ENCODE results near the gene RPGRIP1. TPM values are rescaled to one million over a fixed set of nuclear protein-coding genes. Genes with fewer than 3 reads are reported as not detected.
"Not testable (repeated sequence)": the region's sequence is repeated elsewhere in the genome, so short reads cannot be mapped to it uniquely, and the experiment has no call there.

Gene RPGRIP1
- polyA plus RNA-seq, 1 donor: 0.58 TPM

DNA sequence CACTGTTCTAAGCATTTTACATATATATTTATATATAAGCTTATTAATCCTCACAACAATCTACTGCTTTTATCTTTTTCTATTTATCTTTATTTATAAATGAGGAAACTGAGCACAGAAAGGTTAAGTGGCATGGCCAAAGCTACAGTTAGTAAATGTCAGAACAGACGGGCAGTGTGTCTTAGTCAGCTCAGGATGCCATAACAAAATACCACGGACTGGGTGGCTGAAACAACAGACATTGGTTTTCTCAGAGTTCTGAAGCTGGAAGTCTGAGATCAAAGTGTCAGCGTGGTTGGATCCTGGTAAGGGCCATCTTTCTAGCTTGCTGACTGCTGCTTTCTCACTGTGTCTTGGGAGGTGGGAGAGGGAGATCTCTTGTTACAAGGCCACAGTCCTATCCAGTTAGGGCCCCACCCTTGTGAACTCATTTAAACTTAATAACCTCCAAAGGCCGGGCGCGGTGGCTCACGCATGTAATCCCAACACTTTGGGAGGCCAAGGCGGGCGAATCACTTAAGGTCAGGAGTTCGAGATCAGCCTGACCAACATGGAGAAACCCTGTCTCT lies 19.8 kb downstream of the RPGRIP1 start:
- no peak for DNase-seq

DNA sequence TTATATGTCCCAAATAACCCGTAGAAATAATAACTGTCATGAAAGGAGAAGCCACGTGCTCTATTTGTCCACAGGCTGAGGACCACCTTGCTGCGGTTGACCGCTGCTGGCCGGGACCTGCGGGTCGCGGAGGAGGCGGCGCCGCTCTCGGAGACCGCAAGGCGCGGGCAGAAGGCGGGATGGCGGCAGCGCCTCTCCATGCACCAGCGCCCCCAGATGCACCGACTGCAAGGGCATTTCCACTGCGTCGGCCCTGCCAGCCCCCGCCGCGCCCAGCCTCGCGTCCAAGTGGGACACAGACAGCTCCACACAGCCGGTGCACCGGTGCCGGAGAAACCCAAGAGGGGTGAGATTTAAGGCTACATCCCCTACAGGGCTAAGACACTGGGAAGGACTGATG lies 21.0 kb downstream of the RPGRIP1 start:
- no peak for DNase-seq

DNA sequence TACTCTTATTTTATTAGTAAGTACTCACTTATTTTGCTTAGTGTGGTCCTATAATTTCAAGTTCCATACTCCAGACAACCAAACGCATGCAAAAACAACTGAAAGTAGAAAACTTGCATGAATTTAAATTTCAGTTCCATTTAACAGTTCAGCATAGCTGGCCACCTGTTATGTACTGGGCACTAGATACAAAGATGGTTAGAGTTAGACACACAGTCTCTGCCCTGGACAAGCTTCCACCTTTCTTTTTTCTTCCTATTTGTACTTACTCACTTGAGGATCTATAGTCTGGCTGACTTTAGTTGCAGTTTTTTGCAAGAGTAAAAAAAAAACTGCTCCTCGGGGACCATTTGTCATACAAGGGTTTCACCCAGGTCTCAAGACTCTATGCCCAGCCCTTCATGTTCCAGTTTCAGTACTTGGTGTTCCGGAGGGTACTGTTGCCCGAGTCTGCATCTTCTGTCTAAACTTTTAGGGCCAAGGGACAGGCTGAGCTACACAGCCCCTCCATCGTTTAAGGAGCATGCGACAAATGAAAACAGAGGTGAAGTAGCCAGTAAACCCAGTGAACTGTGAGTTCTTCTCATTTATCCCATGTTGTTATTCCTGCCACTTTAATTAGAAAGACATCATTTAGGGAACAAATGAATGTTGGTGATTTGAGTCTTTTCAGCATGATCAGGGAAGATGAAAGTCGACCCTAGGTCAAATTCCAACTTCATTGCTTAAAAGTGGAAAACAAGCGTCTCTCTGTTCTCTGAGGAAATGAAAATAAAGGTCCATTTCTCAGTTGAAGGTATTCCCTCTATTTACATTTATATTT lies 22.3 kb downstream of the RPGRIP1 start:
- DNase-seq: no peak

DNA sequence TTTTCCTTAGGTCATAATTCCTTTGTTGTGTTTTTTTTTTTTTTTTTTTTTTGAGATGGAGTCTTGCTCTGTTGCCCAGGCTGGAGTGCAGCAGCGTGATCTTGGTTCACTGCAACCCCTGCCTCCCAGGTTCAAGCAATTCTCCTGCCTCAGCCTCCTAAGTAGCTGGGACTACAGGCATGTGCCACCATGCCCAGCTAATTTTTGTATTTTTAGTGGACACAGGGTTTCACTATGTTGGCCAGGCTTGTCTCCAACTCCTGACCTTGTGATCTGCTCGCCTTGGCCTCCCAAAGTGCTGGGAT lies 22.9 kb downstream of the RPGRIP1 start:
- not testable (repeated sequence) for DNase-seq

DNA sequence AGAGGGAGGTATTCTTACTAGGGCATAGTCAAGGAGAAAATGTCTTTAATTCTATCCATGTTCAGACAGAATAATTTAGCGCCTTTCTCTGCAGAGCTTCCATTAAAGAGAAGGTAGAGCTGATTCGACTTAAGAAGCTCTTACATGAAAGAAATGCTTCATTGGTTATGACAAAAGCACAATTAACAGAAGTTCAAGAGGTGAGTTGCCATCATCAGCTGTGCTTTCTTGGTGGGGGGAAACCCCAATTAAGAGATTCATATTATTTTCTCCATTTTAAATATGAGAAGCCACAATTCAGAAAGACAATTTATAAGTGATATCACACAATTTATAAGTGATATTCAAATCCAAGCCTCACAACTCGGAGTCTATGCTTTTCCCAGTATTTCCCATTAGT lies 27.8 kb downstream of the RPGRIP1 start:
- no peak for DNase-seq

DNA sequence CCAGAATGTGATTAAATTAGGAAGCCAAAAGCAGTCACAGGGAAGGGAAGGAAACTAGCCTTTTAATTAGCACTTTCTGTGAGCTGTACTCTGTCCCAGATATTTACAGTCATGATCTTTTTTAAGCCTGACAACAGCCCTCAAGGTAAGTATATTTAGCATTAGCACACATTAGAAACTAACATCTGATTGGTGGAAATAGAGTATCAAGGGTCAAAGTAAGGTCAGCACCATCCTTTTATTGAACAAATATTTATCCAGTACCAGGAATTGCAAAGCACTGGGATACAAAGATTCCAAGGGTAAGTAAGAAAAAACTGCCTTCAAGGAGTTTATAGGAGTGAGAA lies 28.2 kb downstream of the RPGRIP1 start:
- no peak for DNase-seq

DNA sequence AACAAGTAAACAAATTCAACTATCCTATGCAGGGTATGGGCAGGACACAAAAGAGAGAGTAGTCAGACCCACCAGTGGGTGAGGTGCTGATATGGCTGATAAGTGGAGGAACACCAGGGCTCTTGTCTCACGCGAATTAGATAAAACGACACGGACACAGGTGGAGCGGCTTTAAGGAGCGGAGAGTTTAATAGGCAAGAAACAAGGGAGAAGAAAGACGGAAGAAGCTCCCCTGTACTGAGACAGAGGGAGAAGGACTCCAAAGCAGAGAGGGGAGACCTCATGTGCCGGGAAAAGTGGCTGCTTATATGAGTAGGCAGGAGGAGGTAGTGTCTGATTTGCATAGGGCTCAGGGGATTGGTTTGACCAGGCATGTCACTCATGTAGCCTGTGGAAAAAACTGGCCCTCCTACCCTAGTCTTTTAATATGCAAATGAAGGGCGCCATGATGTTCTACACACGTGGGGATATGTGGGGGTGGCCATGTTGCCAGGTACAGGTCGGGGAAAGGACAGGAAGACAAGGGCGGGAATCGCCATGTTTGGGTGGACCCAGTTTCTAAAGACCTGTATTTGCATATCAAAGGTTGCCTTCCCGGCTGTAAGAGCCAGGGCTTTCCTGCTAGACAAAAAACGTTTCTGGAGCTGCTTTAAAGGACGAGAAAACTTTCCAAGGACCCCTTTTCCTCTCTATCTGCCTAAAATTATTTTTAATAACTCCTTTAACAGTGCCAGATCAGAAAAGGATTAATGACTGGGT lies 28.8 kb downstream of the RPGRIP1 start:
- peak; percentile 85 for DNase-seq

DNA sequence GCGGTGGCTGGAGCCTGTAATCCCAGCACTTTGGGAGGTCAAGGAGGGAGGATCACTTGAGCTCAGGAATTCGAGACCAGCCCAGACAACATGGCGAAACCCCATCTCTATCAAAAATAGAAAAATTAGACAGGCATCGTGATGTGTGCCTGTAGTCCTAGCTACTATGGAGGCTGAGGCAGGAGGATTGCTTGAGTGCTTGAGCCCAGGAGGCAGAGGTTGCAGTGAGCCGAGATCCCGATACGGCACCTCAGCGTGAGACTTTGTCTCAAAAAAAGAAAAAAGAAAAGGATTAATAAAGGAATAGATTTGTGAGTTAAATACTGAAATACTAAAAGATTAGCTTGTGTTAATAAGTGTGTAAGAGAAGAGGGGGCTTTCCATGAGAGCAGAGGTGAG lies 29.4 kb downstream of the RPGRIP1 start:
- no peak for DNase-seq

DNA sequence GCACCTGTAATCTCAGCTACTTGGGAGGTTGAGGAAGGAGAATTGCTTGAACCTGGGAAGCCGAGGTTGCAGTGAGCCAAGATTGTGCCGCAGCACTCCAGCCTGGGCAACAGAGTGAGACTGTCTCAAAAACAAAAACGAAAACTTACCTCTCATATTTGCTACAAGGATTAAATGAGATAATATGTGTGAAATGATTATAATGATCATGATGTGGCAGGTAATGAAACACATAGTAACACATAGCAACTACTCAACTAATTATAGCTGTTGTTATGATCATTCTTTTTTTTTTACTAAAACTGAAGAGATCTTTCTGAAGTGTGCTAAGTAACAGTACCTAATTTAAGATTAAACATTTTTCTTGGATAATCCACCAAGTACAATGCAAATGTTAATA lies 30.1 kb downstream of the RPGRIP1 start:
- no peak for DNase-seq

DNA sequence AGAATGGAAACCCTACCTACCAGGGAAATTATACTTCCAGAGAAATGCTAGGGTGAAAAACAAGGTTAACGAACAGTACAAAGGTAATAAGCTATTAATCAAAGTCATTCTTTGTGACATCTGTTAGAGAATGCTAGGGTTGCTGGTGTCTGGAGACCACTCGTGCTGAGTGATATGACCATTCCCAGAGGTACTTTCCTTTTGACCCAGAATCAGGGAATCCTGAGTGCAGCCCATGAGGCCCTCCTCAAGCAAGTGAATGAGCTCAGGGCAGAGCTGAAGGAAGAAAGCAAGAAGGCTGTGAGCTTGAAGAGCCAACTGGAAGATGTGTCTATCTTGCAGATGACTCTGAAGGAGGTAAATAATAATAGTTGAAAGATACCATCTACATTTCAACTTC lies 31.7 kb downstream of the RPGRIP1 start:
- DNase-seq: no peak

DNA sequence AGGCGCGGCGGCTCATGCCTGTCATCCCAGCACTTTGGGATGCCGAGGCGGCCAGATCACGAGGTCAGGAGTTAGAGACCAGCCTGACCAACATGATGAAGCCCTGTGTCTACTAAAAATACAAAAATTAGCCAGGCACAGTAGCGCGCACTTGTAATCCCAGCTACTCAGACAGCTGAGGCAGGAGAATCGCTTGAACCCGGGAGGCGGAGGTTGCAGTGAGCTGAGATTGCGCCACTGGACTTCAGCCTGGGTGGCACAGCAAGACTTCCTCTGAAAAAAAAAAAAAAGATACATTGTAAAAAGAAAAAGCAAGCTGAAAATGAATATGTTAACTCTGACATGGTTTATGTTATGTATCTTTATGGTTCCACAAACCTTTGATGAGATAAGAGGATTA lies 33.6 kb downstream of the RPGRIP1 start:
- no peak for DNase-seq

DNA sequence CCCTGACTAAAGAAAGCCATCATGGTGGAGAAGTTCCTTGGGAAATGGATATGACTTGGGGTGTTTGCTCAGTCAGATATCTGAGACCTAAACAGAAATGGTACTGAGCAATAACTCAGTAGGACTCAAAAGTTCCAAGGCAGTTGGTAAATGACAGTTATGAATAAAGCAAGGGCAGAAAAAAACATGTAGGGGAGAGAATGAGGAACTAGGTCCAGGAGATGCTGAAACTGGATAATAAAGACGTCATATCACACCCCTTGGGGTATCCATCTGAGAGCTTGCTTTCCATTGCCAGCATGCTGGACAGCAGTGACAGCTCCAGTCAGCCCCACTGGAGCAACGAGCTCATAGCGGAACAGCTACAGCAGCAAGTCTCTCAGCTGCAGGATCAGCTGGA lies 37.5 kb downstream of the RPGRIP1 start:
- DNase-seq: no peak

DNA sequence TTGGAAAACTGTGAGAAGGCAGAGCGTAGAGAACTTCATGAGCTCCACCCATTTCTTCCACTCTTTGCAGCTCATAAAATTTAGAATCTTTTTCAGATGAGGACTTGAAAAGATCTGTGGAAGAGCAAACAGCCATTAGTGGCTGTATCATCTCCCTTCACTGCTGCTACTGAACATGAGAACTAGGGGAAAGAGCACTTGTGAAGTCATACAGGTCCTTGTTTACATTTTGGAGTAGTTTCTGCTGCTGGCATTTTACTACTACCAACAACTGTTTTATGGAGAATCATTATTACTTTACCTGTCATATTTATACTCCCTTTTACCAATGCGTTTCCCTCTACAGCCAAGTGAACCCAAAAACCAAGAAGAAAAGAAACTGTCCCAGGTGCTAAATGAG lies 41.0 kb downstream of the RPGRIP1 start:
- no peak for DNase-seq

DNA sequence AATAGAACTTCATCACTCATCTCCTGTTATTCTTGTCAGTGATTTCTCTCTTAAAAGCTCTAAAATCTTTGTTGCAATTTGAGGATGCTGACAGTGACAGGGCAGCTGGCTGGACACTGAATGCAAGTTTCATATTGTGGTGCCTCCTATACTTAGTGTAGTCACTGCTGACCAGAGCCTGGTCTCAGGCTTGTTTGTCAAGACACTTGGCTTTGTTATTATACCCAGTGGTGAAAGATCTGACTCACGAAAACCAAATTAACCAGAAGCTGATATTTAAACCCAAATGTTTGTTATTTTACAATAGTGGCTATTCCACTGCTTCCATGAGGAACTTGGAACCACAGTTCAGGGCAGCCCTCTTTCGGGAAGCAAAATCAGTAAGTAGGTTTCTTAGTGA lies 42.8 kb downstream of the RPGRIP1 start:
- DNase-seq: no peak

DNA sequence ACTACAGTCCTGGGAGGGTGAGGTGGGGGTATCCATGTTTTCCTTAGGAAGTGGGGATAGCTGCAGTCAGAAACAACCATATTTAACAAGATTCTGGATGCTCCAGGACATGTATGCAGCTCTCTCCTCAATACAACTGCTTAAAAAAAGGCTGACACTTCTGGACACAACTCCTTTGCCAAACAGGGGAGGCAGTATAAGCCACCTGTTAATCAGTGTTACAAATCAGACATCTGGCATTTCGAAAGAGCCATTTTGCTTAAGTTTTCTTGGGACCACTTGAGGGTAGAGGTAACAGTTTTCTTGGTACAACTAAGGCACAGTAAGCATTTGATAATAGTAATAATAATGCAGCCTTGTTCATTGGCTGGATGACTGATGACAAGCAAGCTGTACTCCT lies 47.1 kb downstream of the RPGRIP1 start:
- DNase-seq: no peak

Other genes with a start within 250 kb of the RPGRIP1 start
- 2.7 TPM for gene TPPP2, start 249.9 kb upstream of the RPGRIP1 start, polyA plus RNA-seq (ENCODE audit: insufficient read length)
- gene RNASE13, start 245.3 kb upstream of the RPGRIP1 start, polyA plus RNA-seq (ENCODE audit: insufficient read length): 0.68 TPM
- 0.55 TPM for gene RNASE7, start 237.7 kb upstream of the RPGRIP1 start, polyA plus RNA-seq (ENCODE audit: insufficient read length)
- not detected for gene RNASE8, start 222.3 kb upstream of the RPGRIP1 start, polyA plus RNA-seq (ENCODE audit: insufficient read length)
- 82.7 TPM for gene ARHGEF40, start 209.8 kb upstream of the RPGRIP1 start, polyA plus RNA-seq (ENCODE audit: insufficient read length)
- 22.8 TPM for gene ZNF219, start 181.4 kb upstream of the RPGRIP1 start, polyA plus RNA-seq (ENCODE audit: insufficient read length)
- gene TMEM253, start 179.0 kb upstream of the RPGRIP1 start, polyA plus RNA-seq (ENCODE audit: insufficient read length): 1.3 TPM
- 0.05 TPM for gene OR5AU1, start 124.0 kb upstream of the RPGRIP1 start, polyA plus RNA-seq (ENCODE audit: insufficient read length)
- 908 TPM for gene HNRNPC, start 10.6 kb upstream of the RPGRIP1 start, polyA plus RNA-seq (ENCODE audit: insufficient read length)
- 165 TPM for gene SUPT16H, start 103.9 kb downstream of the RPGRIP1 start, polyA plus RNA-seq (ENCODE audit: insufficient read length)
- gene CHD8, start 176.0 kb downstream of the RPGRIP1 start, polyA plus RNA-seq (ENCODE audit: insufficient read length): 85.3 TPM
- gene RAB2B, start 196.9 kb downstream of the RPGRIP1 start, polyA plus RNA-seq (ENCODE audit: insufficient read length): 51.6 TPM
- 63.6 TPM for gene TOX4, start 197.1 kb downstream of the RPGRIP1 start, polyA plus RNA-seq (ENCODE audit: insufficient read length)
- 118 TPM for gene METTL3, start 231.3 kb downstream of the RPGRIP1 start, polyA plus RNA-seq (ENCODE audit: insufficient read length)
- gene SALL2, start 246.3 kb downstream of the RPGRIP1 start, polyA plus RNA-seq (ENCODE audit: insufficient read length): 62.1 TPM